NCI-H1694 (cell line): Measurements from ENCODE around the gene ADARB2.

Experiments
- DNase-seq: peaks from one replicate; lab custom pipeline; 2025; lab: John Stamatoyannopoulos, UW

The ADARB2 gene

DNA sequence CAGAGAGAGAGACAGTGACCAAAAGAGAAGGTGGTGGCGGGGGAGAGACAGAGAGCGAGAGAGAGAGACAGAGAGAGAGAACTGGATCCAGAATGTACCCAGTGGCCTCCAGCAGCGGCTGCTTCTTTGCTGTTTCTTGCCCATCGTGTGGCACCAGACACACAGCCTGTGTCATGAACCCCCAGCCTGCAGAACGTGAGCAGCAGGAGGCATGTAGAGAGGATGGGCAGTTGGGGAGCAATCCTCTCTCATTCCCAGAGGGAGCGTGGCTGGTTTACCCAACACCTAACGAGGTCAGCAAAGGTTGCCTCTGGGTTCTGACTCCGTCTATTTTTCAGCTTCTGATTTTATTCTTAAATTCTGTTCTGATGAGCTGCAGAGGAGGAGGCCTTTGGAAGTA is 168.1 kb downstream of the ADARB2 start:
- DNase-seq, result no peak

- no peak for DNase-seq
These were observed 169.4 kb downstream of the ADARB2 start for GRCh38 chr10:1567742-1568495.

DNA sequence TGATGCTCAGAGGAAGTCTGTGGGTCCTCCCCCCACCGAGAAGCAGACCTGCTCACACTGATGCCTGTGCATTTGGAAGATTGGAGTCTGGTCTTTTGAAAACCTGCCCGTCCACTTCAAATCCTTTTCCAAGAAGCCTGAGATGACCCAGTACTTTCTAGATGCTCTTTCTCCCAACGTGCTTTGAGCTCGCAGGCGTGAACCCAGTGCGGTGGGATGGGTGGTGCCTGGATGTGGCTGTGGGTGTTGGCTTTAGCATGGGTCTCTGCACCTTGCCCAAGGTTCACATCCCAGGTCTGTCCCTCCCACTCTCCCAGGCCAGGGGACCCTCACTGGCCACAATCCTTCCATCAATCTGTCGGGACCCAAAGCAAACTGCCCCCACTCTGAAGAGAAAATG is 170.2 kb downstream of the ADARB2 start:
- DNase-seq, result no peak

DNA sequence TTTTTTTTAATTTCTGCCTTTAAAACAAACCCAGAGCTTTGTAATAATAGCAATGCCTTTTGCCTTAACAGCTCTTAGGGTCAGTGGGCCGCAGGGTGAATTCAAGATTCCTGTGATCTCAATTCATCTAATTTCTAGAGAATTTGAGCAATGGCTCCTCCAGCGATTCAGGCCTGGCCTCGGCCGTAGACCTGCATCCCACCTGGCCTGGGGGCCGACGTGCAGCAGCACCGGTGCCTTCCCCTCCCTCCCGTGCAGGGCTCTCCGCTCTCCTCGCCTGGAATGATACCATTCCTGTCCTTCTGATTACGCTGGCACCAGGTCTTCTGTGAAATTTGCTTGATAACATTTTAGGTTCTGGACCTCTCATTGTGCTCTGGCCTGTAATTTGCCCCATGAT is 172.5 kb downstream of the ADARB2 start:
- DNase-seq, result no peak

- DNase-seq, result no peak
These were observed 174.3 kb downstream of the ADARB2 start for GRCh38 chr10:1563028-1563427.

- no peak for DNase-seq
These were observed 175.5 kb downstream of the ADARB2 start for GRCh38 chr10:1561731-1562337.

DNA sequence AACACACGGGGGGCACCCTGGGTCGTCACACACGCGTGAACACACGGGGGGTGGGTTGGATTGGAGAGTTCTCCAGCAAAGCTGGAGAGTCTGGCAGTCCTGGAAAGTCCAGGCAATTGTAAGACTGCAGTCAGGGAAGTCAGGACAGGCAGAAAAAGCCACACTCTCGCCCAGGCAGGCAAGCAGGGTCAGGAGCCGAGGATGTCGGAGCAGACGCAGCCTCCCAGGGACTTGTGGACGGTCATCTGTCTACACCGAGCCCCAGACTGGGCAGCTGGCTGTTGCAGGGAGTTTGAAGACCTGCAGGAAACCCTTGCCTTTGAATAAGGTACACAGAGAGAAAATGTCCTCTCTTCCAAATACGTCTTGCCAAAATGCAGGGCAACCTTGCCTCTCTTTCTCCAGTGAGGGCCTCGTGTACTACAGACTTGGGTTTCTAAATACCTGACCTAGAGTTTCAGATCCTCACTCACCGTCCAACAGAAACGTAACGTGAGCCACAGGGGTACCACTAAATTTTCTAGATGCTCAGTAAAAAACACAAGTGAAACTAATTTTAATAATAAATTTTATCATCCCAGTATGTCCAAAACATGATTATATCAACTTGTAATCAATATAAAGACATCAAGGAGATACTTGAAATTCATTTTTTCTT is 176.7 kb downstream of the ADARB2 start:
- DNase-seq, result no peak

DNA sequence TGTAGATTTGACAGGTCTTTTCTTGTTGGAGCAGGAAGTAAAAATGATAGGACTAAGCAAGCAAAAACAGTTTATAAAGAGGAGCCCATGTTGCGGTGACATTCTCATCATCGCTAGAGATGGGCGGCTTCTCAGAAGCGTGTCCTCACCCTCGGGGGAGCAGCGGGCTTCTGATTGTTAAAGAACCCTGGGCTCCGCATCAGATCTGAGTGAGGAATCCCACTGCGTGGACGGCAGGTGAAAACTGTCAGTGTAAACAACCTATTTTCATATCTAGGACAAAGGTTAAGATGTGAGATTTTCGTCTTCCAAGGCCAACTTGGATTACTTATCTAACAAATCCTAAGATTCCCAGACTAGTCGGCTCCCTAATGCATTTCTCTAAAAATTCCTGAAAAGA is 177.6 kb downstream of the ADARB2 start:
- DNase-seq, result no peak

GRCh38 chr10:1559311-1559710 is 178.0 kb downstream of the ADARB2 start:
- no peak for DNase-seq

DNA sequence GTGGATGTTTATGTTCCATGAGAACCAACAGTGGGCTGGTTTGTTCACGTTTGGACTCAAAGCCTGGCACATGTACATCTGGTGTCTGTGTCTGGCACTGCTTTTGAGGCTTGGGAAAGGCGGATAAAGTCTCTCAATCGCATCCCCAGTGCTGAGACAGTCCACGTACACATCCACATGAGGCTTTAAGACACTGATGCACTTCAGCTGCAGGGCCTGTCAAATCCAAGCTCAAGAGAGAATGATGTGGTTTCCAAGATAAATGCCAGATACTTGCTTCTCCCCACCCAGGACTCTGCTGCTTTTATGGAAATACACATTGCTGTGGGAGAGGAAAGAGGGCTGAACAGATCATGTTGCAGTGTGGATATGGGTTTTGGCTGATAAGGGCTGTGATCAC is 178.4 kb downstream of the ADARB2 start:
- DNase-seq, result no peak

DNA sequence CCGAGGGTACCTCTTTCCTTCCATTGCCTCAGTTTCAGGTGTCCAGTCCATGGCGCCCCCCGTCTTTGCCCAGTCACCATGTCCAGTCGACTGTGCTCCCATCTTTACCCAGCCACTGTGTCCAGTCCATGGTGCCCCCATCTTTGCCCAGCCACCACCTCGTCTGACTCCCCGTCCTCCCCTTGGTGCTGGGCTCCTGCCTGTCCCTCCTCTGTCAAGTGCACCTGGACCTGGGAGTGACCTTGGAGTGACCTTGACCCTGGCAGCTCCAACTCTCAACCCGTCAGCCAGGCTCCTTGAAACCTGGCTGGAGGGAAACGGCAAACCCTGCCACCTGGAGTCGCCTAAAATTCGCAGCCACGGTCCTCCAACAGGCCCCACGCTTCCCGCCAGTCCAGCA is 180.2 kb downstream of the ADARB2 start:
- no peak for DNase-seq

- no peak for DNase-seq
These were observed 180.8 kb downstream of the ADARB2 start for GRCh38 chr10:1556496-1556895.

DNA sequence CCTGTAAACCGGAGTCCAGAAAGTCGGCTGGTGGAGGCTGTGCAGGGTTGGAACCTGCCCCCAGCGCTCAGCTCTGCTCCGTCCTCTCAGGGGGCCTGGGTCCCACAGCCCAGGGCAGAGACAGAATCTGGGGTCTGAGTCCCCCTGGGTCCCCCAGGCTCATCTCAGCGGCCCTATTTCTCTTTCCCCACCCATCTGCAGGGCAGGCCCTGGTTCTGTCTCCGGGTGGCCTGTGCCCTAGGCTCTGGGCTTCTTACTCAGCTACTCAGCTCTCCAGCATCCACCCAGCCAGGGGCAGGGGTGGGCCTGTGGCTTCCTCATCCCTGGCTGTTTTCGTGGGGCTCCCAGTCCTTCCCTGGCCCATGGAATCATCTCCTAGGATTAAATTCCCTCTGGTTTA is 183.4 kb downstream of the ADARB2 start:
- no peak for DNase-seq

- DNase-seq, result peak; percentile 20
These were observed 184.2 kb downstream of the ADARB2 start for GRCh38 chr10:1552881-1553670.

DNA sequence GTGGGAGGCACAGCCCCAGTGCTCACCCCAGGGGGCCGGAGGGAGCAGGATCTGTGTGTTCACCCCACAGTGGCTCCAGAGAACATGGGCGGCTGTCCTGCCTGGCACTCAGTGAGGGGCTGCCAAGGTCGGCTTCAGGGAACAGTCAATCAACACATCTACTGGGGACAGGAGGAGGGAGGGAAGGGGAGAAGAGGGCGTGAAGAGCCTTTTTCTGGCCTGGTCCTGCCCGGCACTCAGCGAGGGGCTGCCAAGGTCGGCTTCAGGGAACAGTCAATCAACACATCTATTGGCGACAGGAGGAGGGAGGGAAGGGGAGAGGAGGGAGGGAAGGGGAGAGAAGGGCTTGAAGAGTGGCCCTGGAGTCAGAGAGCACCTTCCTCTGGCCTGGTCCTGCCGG is 184.9 kb downstream of the ADARB2 start:
- no peak for DNase-seq

- DNase-seq, result no peak
These were observed 185.5 kb downstream of the ADARB2 start for GRCh38 chr10:1551636-1552338.

DNA sequence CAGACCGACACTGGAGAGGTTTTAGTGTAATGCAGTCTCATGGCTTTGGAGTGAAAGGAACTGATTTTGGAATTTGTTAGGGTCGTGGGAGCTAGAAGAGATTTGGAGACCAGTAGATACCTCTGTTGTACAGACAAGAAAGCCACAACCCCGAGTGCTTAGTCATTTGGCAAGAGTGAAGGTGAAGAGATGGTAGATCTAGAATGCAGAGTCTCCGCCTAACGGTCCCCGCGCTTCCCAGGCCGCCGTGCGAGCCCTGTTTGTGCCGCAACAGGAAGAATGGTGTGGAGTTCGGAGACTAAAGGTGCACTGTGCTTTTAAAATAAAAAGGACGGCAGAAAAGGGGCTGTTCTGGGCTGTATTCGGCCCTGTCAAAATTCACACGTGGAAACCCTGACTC is 186.7 kb downstream of the ADARB2 start:
- no peak for DNase-seq

DNA sequence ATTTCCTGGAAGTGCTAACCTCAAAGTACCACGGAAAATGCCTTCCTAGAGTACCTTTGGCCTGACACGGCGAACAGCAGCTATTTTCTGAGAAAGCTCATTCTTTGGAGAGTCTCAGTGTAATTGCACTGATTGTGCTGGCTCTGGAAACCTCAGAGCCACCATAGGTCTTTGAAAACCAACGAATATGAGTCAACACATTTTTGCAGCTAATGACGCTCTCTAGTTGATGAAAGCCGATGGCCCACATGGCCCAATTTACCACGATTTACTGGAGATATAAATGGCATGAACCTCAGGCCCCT is 187.1 kb downstream of the ADARB2 start:
- DNase-seq, result no peak

DNA sequence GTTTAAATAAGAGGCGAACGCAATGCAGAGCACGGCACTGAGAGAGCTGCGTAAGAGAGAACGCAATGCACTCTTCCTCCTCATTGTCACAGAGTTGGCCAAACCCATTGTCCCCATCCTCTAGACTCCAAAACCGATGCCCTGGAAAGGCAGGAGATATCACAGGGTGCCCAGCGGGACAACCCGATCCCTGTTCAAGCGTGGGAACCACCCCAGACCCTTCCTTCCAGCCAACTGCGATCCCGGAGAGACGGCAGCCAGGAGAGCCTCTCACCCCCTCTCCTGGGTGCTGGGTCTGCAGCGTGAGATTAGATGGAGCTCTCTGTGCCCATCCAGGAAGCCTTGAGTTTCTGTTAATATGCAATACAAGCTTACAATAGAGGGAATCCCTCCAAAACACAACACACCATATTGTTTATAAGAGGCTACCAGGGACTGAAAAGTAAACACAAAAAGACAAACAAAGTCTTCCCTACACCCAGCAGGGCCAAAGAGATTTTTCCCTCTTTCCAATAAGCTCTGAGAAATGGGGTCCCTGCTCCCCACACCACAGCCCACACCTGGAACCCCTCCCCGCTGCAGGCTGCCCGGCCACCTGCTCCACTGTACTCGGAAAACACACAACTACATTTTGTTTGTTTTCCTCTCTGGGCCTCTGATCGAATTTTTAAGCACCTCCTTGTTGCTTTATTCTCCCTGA is 187.6 kb downstream of the ADARB2 start:
- DNase-seq, result no peak

GRCh38 chr10:1548596-1548995 is 188.7 kb downstream of the ADARB2 start:
- DNase-seq, result no peak

DNA sequence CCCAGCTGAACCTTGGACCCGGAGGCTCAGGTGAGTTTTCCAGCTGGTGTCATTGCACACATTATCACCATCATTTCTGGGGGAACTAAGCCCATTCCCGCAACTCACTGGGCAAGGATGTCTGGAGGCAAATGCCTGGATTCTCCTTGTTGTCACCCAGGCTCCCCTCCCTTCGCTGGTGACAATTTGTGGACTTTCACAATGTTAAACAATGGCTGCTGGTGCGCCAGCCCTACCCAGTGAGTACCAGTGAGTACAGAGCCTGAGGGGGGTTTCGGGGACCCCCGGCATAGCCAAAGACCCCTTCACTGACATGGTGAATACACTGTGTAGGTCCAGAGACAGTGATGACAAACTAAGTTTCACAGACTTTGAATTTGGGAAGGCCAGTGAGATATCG is 189.2 kb downstream of the ADARB2 start:
- DNase-seq, result no peak
